HL-60 (cell line): Measurements from ENCODE around the gene CCNY.

Source experiments
- DNase-seq, 2 experiments: peaks; one replicate each; pipeline ENCODE4 v3.0.0-alpha.2; 2010 to 2020; ENCODE audit warnings: low read depth in 1 of 2, low spot score in 1 of 2
- H3K27ac ChIP-seq: fragments of 250-450 bp; sonication (Bioruptor Pico); replicated peaks from 2 replicates; pipeline ENCODE4 v1.5.1; 2020; ENCODE audit warnings: mild to moderate bottlenecking, moderate library complexity
- H3K27me3 ChIP-seq: fragments of 250-450 bp; sonication (Bioruptor Pico); 2 replicates; pipeline ENCODE4 v1.5.1; 2021; ENCODE audit warnings: mild to moderate bottlenecking, moderate library complexity; ENCODE audit not compliant: insufficient read depth, poor library complexity, severe bottlenecking
- H3K4me3 ChIP-seq: replicated peaks from 2 replicates; pipeline ENCODE4 v1.5.1; 2011; ENCODE audit warnings: mild to moderate bottlenecking, control low read depth, low read length; ENCODE audit not compliant: insufficient read depth
- CTCF ChIP-seq: IDR thresholded peaks from one replicate; pipeline ENCODE4 v1.5.1; 2011; ENCODE audit warnings: low read length, control low read depth, inconsistent platforms; ENCODE audit not compliant: insufficient read depth
- GABPA ChIP-seq: IDR thresholded peaks from 2 replicates; pipeline ENCODE4 v1.6.1; 2012; ENCODE audit warnings: low read depth
- POLR2AphosphoS5 ChIP-seq: IDR thresholded peaks from 2 replicates; pipeline ENCODE4 v1.6.1; 2012; ENCODE audit warnings: low read depth
- REST ChIP-seq: IDR thresholded peaks from 2 replicates; pipeline ENCODE4 v1.6.1; 2012; ENCODE audit warnings: low read depth; ENCODE audit not compliant: insufficient replicate concordance
- SPI1 ChIP-seq: IDR thresholded peaks from 2 replicates; pipeline ENCODE4 v1.6.1; 2012; ENCODE audit warnings: low read depth, mild to moderate bottlenecking, borderline replicate concordance

The CCNY gene

GRCh38 chr10:35594115-35595079 is 258.1 kb downstream of the CCNY start:
- H3K4me3 ChIP-seq: no peak overlapping the region
- no peaks in the 10 kb centered on the region for H3K27me3 ChIP-seq
- no peak for DNase-seq
- TF ChIP-seq POLR2AphosphoS5 (no peak), CTCF (no peak), REST (no peak), GABPA (no peak), SPI1 (no peak)
- no peak overlapping the region for H3K27ac ChIP-seq

- Histone ChIP-seq H3K4me3 (no peak overlapping the region), H3K27me3 (no peaks in the 10 kb centered on the region), H3K27ac (no peak overlapping the region)
- DNase-seq: no peak
- TF ChIP-seq REST: no peak
- TF ChIP-seq SPI1: no peak
- TF ChIP-seq GABPA: no peak
- TF ChIP-seq CTCF: no peak
- TF ChIP-seq POLR2AphosphoS5: no peak
These were observed 258.8 kb downstream of the CCNY start for GRCh38 chr10:35595106-35595505.

GRCh38 chr10:35598379-35598778 is 262.1 kb downstream of the CCNY start:
- TF ChIP-seq REST (no peak), CTCF (no peak), POLR2AphosphoS5 (no peak), GABPA (no peak), SPI1 (no peak)
- Histone ChIP-seq H3K4me3 (no peak overlapping the region), H3K27me3 (no peaks in the 10 kb centered on the region), H3K27ac (no peak overlapping the region)
- no peak for DNase-seq
